GM11168 (cell line): Measurements from ENCODE around the gene EIF4A3.
"Not testable (repeated sequence)": the region's sequence is repeated elsewhere in the genome, so short reads cannot be mapped to it uniquely, and the experiment has no call there.

Experiments used
- in situ Hi-C: fragments of 300-500 bp; cut with MboI; formaldehyde crosslinking; loops from one replicate; pipeline ENCODE4 v1.12.0; 2022; ENCODE audit warnings: low sequenced_read_pairs; ENCODE audit not compliant: unreplicated experiment

Gene EIF4A3

GRCh38 chr17:80104321-80104955, 42.5 kb downstream of the EIF4A3 start:
- in situ Hi-C loops, result no loop called here

- in situ Hi-C loops, result no loop called here
Measured at GRCh38 chr17:80103449-80104085, 43.4 kb downstream of the EIF4A3 start.

- in situ Hi-C loops, result no loop called here
Measured at GRCh38 chr17:80102664-80103448, 44.1 kb downstream of the EIF4A3 start.

GRCh38 chr17:80101946-80102663, 44.8 kb downstream of the EIF4A3 start:
- in situ Hi-C loops, result no loop called here

- in situ Hi-C loops, result no loop called here
Measured at GRCh38 chr17:80101011-80101945, 45.6 kb downstream of the EIF4A3 start, which contains the start of gene GAA. GAA (plus strand) TSS chr17:80101581; CDS start chr17:80104587, 3,006 bp downstream.

GRCh38 chr17:80100035-80100323, 46.9 kb downstream of the EIF4A3 start:
- in situ Hi-C loops, result no loop called here

- in situ Hi-C loops, result no loop called here
Measured at GRCh38 chr17:80099291-80100034, 47.5 kb downstream of the EIF4A3 start.

- in situ Hi-C loops, result no loop called here
Measured at GRCh38 chr17:80097844-80098691, 48.9 kb downstream of the EIF4A3 start.

- in situ Hi-C loops, result no loop called here
Measured at GRCh38 chr17:80097127-80097621, 49.8 kb downstream of the EIF4A3 start.

- in situ Hi-C loops, result no loop called here
Measured at GRCh38 chr17:80096561-80097021, 50.3 kb downstream of the EIF4A3 start.

GRCh38 chr17:80095844-80096475, 51.0 kb downstream of the EIF4A3 start:
- in situ Hi-C loops, result no loop called here

- in situ Hi-C loops, result no loop called here
Measured at GRCh38 chr17:80095038-80095843, 51.7 kb downstream of the EIF4A3 start.

- in situ Hi-C loops, result no loop called here
Measured at GRCh38 chr17:80092959-80093358, 54.0 kb downstream of the EIF4A3 start.

- in situ Hi-C loops, result no loop called here
Measured at GRCh38 chr17:80091376-80091775, 55.6 kb downstream of the EIF4A3 start.

- in situ Hi-C loops, result not testable (repeated sequence)
Measured at GRCh38 chr17:80090164-80090563, 56.8 kb downstream of the EIF4A3 start.

- in situ Hi-C loops, result no loop called here
Measured at GRCh38 chr17:80089762-80090161, 57.2 kb downstream of the EIF4A3 start.
